HG02943 (cell line): Measurements from ENCODE around the gene ZNF8.
"Not testable (repeated sequence)": the region's sequence is repeated elsewhere in the genome, so short reads cannot be mapped to it uniquely, and the experiment has no call there.

ENCODE experiments used
- ATAC-seq: cut with Tn5 transposase; IDR thresholded peaks from one replicate; pipeline ENCODE4 v1.9.1; 2021; ENCODE audit warnings: mild to moderate bottlenecking, low read depth, moderate library complexity; ENCODE audit not compliant: unreplicated experiment

The ZNF8 gene

GRCh38 chr19:58278541-58279041, at the start of gene ZNF8:
TSS of gene ZNF8 (plus strand) at chr19:58278955. CDS start at chr19:58279082, 127 bp downstream.
- peak; percentile 90 for ATAC-seq

GRCh38 chr19:58229255-58229639, 49.5 kb upstream of the ZNF8 start:
- no peak for ATAC-seq

- ATAC-seq = no peak
Measured at GRCh38 chr19:58237324-58237723, 41.4 kb upstream of the ZNF8 start.

GRCh38 chr19:58243351-58243750, 35.4 kb upstream of the ZNF8 start:
- ATAC-seq = no peak

- ATAC-seq = no peak
Measured at GRCh38 chr19:58248886-58249285, 29.9 kb upstream of the ZNF8 start.

- no peak for ATAC-seq
Measured at GRCh38 chr19:58252102-58252685, 26.6 kb upstream of the ZNF8 start.

- not testable (repeated sequence) for ATAC-seq
Measured at GRCh38 chr19:58258259-58258658, 20.5 kb upstream of the ZNF8 start.

GRCh38 chr19:58261600-58261967, 17.2 kb upstream of the ZNF8 start:
- no peak for ATAC-seq

- no peak for ATAC-seq
Measured at GRCh38 chr19:58261968-58262921, 16.5 kb upstream of the ZNF8 start.

- ATAC-seq = no peak
Measured at GRCh38 chr19:58262922-58263296, 15.8 kb upstream of the ZNF8 start.

GRCh38 chr19:58265100-58265499, 13.7 kb upstream of the ZNF8 start:
- ATAC-seq = no peak

- ATAC-seq = no peak
Measured at GRCh38 chr19:58268344-58268743, 10.4 kb upstream of the ZNF8 start.

GRCh38 chr19:58274771-58275201, 4.0 kb upstream of the ZNF8 start:
- ATAC-seq = no peak

- ATAC-seq = no peak
Measured at GRCh38 chr19:58275564-58275963, 3.2 kb upstream of the ZNF8 start.

GRCh38 chr19:58277197-58277596, 1.6 kb upstream of the ZNF8 start:
- no peak for ATAC-seq

GRCh38 chr19:58277748-58278540, 811 bp upstream of the ZNF8 start:
- ATAC-seq = no peak

- ATAC-seq = peak; percentile 33
Measured at GRCh38 chr19:58279042-58279924, 528 bp downstream of the ZNF8 start.

- no peak for ATAC-seq
Measured at GRCh38 chr19:58279925-58280316, 1.2 kb downstream of the ZNF8 start.

GRCh38 chr19:58284199-58284598, 5.4 kb downstream of the ZNF8 start:
- no peak for ATAC-seq

- ATAC-seq = no peak
Measured at GRCh38 chr19:58291943-58292342, 13.2 kb downstream of the ZNF8 start.
